Panc1 (cell line): ENCODE data around the gene KRTAP9-2. TPM values are rescaled to one million over a fixed set of nuclear protein-coding genes. Genes with fewer than 3 reads are reported as not detected.

ENCODE experiments used
- ATAC-seq: fragments of 200-7000 bp; cut with Tn5 transposase; 2 replicates; pipeline ENCODE4 v1.9.1; 2020; ENCODE audit warnings: mild to moderate bottlenecking, moderate library complexity
- BruUV-seq: library from RNA; stranded (reverse); fragments of 400-500 nt; replicated peaks from 2 replicates; lab custom pipeline; 2021; lab: Mats Ljungman, UMichigan
- CTCF ChIA-PET: fragments of 300-600 bp; sonication (Branson Sonifier 250); formaldehyde crosslinking; loops from one replicate; lab custom pipeline; 2022; ENCODE audit warnings: antibody characterized with exemption; lab: Charles Lee
- POLR2A ChIA-PET: fragments of 300-600 bp; sonication (Branson Sonifier 250); formaldehyde crosslinking; loops from one replicate; lab custom pipeline; 2022; ENCODE audit warnings: antibody characterized with exemption; lab: Charles Lee
- DNase-seq: peaks from one replicate; pipeline ENCODE4 v3.0.0-alpha.2; 2010; ENCODE audit warnings: low read depth, low spot score
- H3K27ac ChIP-seq: 2 replicates; pipeline ENCODE4 v1.5.1; 2011; ENCODE audit warnings: mild to moderate bottlenecking, low read length, inconsistent platforms
- H3K27me3 ChIP-seq: fragments of 200-500 bp; sonication (Bioruptor generic); 2 replicates; pipeline ENCODE4 v1.6.0; 2014; ENCODE audit warnings: low read length, inconsistent platforms; ENCODE audit not compliant: control insufficient read depth, insufficient read depth
- H3K36me3 ChIP-seq: fragments of 200-500 bp; sonication (Bioruptor generic); 2 replicates; pipeline ENCODE4 v1.5.1; 2014; ENCODE audit warnings: inconsistent platforms, mild to moderate bottlenecking, low read length, moderate library complexity; ENCODE audit not compliant: control insufficient read depth, insufficient read depth
- H3K4me1 ChIP-seq: 2 replicates; pipeline ENCODE4 v1.5.1; 2011; ENCODE audit warnings: inconsistent platforms, mild to moderate bottlenecking, low read length, moderate library complexity; ENCODE audit not compliant: control insufficient read depth, insufficient read depth
- H3K4me3 ChIP-seq, 2 experiments: 2 replicates each; pipeline ENCODE4 v1.5.1; 2011 to 2012; ENCODE audit warnings: low read depth in 2 of 2, low read length in 2 of 2, mild to moderate bottlenecking in 2 of 2, inconsistent platforms in 1 of 2, moderate library complexity in 1 of 2
- H3K9me3 ChIP-seq: fragments of 200-500 bp; sonication (Bioruptor generic); 2 replicates; pipeline ENCODE4 v1.5.1; 2014; ENCODE audit warnings: low read depth, mild to moderate bottlenecking, inconsistent platforms, low read length, moderate library complexity; ENCODE audit not compliant: control insufficient read depth, insufficient read depth
- CTCF ChIP-seq: fragments of 450-650 bp; IDR thresholded peaks from 2 replicates; pipeline ENCODE4 v1.5.1; 2017; ENCODE audit warnings: mild to moderate bottlenecking
- POLR2AphosphoS5 ChIP-seq: IDR thresholded peaks from 2 replicates; pipeline ENCODE4 v1.6.1; 2012; ENCODE audit warnings: mild to moderate bottlenecking, low read depth, low read length, moderate library complexity
- REST ChIP-seq, 2 experiments: IDR thresholded peaks; 2 replicates each; pipeline ENCODE4 v1.6.1; 2011 to 2012; ENCODE audit warnings: low read depth in 2 of 2, control low read depth in 1 of 2, low read length in 1 of 2, mild to moderate bottlenecking in 1 of 2, moderate library complexity in 1 of 2; ENCODE audit not compliant: insufficient read depth in 1 of 2
- SIN3A ChIP-seq: IDR thresholded peaks from 2 replicates; pipeline ENCODE4 v1.6.1; 2012; ENCODE audit warnings: low read depth, mild to moderate bottlenecking, low read length, moderate library complexity, borderline replicate concordance; ENCODE audit not compliant: insufficient read depth
- TCF7L2 ChIP-seq: IDR thresholded peaks from 2 replicates; pipeline ENCODE4 v1.6.1; 2011; ENCODE audit warnings: mild to moderate bottlenecking, low read depth, low read length, inconsistent platforms
- in situ Hi-C: cut with HindIII; loops from 2 replicates; pipeline ENCODE4 v1.10.0; 2016; ENCODE audit warnings: low sequenced_read_pairs, low pct_unique_long_range_greater_than_20kb
- intact Hi-C: fragments of 100-400 bp; cut with micrococcal nuclease; formaldehyde crosslinking; loops from one replicate; pipeline ENCODE4 v1.10.0; 2022; ENCODE audit not compliant: unreplicated experiment
- total RNA-seq: library from RNA; stranded (reverse); gene quantifications from one replicate; pipeline ENCODE4 v1.2.1, GENCODE V29; 2021; ENCODE audit not compliant: unreplicated experiment

KRTAP9-2 gene
- total RNA-seq, 1 experiment from 2014 or later: not detected

- Histone ChIP-seq H3K36me3 (no peaks in the 10 kb centered on the region), H3K27ac (no peak within 1 kb of the TSS), H3K4me3 (no peak within 1 kb of the TSS), H3K9me3 (no peaks in the 10 kb centered on the region), H3K27me3 (peaks cover 6% of the 10 kb centered on the region; the same call in 1 of the 2 replicates), H3K4me1 (no peaks in the 10 kb centered on the region)
- BruUV-seq: no TSS peak
- DNase-seq: no peak
- in situ Hi-C loops: no loop called here
- no peak for ATAC-seq
- POLR2A ChIA-PET: no interaction called here
- intact Hi-C loops: no loop called here
- CTCF ChIA-PET: no interaction called here
- TF ChIP-seq POLR2AphosphoS5 (no peak), SIN3A (no peak), TCF7L2 (no peak), REST (IDR thresholded peaks at IDR 0.05; ENCODE audit: insufficient read depth in 1 of 2, low read depth in 2 of 2, low read length in 1 of 2) (no peak), CTCF (no peak)
Measured at GRCh38 chr17:41184480-41184961, 41.9 kb upstream of the KRTAP9-2 start, which contains the start of gene KRTAP4-1. Gene KRTAP4-1, minus strand, starts transcription at chr17:41184911. Its CDS starts 57 bp downstream, at chr17:41184854.

GRCh38 chr17:41185001-41185400 lies 41.4 kb upstream of the KRTAP9-2 start:
- H3K27ac ChIP-seq: no peak overlapping the region
- in situ Hi-C loops (no loop called here), intact Hi-C loops (no loop called here)
- DNase-seq (no peak), ATAC-seq (no peak)
- POLR2A ChIA-PET: no interaction called here
- no peaks in the 10 kb centered on the region for H3K4me1 ChIP-seq
- no peaks in the 10 kb centered on the region for H3K36me3 ChIP-seq
- BruUV-seq: no TSS peak
- CTCF ChIA-PET: no interaction called here
- peaks cover 6% of the 10 kb centered on the region; the same call in 1 of the 2 replicates for H3K27me3 ChIP-seq
- H3K9me3 ChIP-seq: no peaks in the 10 kb centered on the region
- no peak for TF ChIP-seq REST (IDR thresholded peaks at IDR 0.05; ENCODE audit: insufficient read depth in 1 of 2, low read depth in 2 of 2, low read length in 1 of 2)
- no peak overlapping the region for H3K4me3 ChIP-seq
